ENCODE measurements around the gene FTO.
A peak's percentile ranks its signal among the peaks of the same experiment; 100 is the strongest.

Gene FTO

DNA sequence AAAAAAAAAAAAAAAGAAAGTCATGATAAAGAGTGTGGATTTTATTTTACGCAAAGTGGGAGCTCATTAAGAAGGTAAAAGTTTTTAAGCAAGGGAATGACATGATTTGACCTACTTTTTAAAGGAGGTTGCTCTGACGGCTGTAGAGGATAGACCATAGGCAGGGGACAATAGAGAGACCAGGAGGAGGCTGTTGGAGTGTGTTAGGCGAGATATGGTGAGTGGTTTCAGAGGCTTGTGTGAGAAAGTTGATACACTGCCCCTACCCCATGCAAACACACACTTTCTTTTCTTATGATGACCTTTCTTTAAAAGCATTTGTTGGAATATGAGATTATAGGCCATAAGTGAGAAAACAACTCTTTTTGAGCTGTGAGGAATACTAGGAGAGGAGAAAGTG, 82.0 kb downstream of the FTO start:
- no peak for DNase-seq

- no peak for DNase-seq
Observed at GRCh38 chr16:53787423-53787822, 83.5 kb downstream of the FTO start.

DNA sequence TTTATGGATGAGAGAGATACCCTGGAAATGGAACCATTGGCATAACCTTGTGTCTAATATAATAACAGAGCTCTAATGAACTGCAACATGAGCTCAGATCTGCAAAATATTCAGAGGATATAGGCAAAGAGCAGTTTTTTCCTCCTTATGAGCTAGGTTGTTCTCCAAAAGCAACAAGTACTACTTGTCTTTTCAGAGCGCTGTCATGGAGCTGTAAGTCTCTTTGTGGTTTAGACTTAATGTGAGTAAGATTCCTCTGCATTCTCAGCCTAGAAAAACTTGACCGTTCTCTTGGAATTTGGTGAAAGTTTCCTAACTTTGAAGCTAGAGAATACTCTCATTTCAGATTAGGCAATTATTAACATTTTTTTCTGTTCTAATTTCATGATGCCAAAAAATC, 85.2 kb downstream of the FTO start:
- DNase-seq, result peak; percentile 75

GRCh38 chr16:53792161-53792951, 88.4 kb downstream of the FTO start:
- DNase-seq, result no peak

DNA sequence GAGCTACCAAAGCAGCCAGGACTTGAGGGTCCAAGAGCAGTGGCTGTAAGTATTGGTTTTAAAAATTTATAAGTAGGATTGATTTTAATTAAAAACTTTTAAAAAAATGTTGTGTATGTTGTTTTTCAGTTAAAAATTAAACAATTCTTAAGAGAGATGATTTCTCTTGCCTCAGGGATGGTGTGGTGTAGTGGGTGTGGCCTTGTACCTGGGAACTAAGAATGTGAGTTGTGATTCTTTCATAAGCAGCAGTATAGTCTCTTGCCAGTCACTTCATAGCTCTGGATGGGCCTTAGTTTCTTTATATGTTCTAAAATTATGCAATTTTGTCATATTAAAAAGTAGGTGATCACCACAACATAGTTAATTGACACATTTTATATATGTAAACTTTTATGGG, 99.5 kb downstream of the FTO start:
- DNase-seq, result no peak

DNA sequence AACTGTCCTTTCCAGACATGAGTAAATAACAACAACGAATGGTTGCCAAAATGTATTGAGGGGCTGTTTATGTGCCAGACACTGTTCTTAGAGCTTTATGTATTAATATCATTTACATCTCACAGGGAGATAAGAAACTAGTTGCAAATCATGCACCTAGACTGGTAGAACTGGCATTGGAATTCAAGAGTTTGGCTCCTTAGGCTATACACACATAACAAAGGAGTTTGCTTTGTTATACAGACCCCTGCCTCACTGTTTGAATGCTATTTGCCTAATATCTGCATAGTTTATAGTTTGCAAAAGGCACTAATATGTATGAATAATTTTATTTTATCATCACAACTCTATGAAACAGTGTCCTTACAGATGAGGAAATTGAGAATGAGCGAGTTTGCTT, 100.0 kb downstream of the FTO start:
- DNase-seq, result no peak

DNA sequence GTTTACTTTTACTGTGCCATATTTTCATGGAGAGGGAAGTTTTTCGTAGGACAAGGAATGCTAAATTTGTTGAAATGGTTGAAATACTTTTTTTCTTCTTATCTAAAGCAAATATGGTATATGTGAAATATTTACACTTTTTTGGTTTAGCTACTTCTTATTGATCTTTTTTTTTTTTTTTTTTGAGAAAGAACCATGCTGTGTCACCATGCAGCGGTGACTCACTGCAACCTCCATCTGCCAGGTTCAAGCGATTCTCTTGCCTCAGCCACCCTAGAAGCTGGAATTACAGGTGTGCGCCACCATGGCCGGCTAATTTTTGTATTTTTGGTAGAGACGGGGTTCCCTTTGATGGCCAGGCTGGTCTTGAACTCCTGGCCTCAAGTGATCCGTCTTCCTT, 100.5 kb downstream of the FTO start:
- no peak for DNase-seq

DNA sequence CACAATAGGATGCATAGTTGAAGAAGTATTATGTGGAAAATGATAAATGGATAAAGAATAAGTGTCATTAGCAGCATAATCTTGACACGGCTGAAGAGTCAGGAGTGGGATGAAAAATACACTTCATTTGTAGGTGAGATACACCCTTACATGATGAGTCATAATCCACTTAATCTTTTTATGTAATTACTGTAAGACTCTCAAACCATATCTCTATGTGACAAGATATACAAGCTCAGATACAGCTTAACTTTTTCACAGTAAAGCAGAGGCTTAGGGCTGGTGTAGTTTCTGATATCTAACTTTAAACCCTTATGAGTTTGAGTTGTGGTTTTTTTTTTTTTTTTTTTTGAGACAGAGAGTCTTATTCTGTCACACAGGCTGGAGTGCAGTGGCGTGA, 101.2 kb downstream of the FTO start:
- no peak for DNase-seq

DNA sequence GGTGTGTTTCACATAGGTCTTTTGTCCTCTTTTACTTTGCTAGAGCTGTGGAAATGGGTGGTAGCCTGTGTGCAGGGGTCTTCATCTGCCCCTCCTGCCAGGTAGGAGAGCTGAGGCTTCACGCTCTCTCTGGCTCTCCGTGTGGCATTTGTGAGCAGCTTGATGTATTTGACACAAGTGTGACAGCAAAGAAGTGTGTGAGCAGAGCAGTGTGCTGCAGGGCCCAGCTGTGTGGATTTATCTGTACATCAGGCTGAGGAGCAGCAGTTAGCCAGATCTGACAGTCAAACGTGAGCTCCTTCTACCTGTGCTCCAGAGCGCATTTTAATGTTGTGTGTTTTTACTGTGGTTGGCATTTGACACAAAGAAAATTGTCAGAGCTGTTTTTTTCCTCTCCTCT, 101.8 kb downstream of the FTO start:
- DNase-seq, result no peak

- peak; percentile 96 for DNase-seq
Observed at GRCh38 chr16:53809088-53809932, 105.4 kb downstream of the FTO start.

DNA sequence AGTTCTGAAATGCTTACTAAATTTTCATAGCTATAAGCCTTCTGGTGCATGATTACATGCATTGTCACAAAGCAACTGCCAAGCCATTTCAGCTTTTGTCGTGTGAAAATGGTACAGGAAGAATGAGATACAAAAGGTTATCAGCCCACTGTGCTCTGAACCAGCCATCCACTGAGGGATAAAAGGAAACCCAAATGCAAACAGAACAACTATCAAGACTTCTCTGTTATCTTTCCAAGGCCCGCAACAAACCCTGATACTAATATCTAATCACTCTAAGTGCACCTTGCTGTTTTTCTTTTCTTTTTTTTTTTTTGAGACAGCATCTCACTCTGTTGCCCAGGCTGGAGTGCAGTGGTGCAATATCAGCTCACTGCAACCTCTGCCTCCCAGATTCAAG, 109.0 kb downstream of the FTO start:
- DNase-seq, result no peak

DNA sequence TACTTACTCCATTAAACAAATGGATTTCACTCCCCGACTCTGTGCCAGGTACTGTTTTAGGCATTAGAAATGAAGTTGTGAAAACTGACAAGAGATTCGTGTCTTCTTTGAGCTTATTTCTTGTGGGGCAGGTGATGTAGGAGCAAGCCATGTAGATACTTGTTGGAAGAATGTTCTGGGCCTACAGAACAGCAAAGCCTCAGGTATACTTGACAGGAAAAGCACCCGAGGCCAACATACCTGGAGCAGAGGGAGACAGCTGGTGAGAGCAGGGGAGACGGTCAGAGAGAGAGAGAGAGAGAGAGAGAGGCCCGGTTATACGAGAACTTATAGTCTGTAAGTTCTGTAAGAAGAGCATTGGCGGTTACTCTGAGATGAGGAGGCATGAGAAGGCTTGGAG, 110.8 kb downstream of the FTO start:
- no peak for DNase-seq

GRCh38 chr16:53816211-53816836, 112.4 kb downstream of the FTO start:
- no peak for DNase-seq

DNA sequence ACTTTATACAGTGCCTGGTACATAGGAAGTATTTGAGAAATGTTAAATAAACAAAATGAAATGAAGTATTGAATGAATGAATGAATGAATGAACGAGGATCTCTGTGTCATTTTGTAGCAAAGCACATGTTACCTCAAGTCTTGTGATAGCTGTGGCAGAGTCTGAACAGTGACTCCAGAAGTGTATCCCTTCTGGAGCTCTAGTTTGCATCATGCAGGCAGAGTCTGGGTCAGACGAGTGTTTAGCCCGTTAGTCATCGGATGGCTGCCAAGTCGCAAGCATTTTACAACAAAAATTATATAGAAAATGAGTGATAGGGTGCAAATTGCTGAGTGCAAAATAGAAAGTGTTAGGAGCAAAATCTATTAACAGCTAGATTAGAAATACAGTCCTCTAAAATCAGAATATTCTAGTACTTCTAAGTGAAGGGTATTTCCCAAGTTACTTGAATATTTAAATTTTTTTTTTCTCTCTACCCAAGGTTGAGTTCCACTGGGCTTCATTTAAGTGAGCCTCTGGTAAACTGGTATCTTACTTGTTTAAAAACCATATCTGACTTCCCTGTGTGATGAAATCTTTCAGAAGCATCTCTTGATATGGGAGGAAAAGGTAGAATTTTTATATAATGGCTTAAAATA, 113.3 kb downstream of the FTO start:
- peak; percentile 95 for DNase-seq

DNA sequence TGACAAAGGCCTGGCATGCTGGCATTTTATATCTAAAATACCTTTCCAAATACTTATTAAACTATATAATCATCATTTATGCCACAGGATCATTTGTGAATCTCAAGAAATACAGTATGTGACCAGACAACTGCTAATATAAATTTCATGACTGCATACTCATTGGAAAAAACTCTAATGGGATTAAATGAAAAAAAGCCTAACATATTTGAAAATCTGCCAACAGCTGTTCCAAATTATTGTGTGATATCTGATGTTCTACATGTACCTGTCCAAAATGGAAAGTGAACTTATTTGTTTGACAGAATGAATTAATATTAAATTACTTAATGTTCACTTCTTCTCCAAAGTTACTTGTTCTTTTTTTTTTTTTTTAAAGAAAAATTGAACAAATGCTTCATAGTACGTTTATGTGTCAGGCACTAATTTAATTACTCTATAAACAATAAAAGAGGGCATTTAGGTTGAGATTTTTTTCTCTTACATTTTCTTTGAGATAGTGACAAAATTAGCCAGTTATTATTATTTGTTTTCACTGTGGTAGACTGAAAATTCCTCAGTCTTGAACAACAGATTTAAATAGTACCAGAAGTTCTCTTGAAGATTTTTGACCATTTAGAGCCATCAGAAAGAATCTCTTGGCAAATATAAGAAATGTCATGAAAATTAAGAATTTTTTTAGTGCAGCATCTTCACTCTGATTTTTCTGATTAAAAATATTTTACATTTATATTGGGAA, 114.0 kb downstream of the FTO start:
- DNase-seq, result peak; percentile 51

- peak; percentile 39 for DNase-seq
Observed at GRCh38 chr16:53821487-53821886, 117.5 kb downstream of the FTO start.

DNA sequence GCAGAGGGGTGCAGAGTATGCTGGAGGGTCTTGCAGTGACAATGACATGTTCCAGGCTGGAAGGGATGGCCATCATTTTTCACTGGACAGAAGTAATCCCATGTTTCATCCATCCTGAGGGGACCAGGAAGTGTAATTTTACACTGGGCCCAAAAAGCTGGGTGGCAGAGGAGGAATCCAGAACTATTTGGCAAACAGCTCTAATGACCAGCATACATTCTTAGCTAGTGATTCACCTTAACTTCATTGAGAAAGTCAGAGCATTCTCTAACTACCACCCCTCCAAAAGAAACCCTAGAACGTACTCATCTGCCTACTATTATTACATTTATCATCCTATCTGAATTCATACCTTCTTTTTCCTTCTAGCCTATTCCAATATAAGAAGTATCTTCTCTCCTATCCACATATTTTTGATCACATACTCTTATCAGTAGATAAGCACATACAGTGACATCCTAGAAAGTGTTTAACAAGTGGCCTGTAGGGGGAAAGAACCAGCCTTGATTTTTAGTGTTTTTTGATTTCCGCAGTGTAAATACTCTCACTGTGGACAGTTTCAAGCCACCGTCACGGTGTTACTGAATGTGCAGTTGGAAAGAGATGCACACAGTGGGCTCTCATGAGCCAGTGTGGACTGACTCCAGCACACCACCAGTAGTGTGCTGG, 118.1 kb downstream of the FTO start:
- peak; percentile 87 for DNase-seq

DNA sequence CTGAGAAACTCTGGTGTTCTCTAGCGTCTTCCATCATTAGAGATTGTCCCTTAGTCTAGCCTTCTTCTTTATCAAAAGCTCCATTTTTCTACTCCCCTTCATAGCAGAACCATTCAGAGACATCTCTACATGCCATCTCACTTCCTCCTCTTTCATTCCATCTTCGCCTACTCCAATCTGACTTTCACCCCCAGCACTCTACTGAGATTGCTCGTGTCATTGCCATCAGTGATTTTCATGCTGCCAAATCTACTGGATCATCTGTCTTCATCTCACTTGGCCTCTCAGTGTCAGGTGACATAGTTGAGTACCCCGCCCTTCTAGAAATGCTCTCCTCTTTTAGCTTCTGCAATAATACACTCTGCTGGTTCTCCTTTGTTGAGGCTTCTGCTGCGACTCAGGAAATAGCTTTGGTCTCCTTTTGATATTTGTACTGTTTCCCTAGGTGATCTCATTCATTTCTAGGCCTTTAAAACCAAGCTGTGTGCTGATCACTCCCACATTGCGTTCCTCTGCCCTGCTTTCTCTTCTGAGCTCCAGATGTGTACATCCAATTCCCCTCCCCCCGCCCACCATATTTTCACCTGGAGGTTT, 119.1 kb downstream of the FTO start:
- DNase-seq, result no peak

- DNase-seq, result no peak
Observed at GRCh38 chr16:53826658-53827057, 122.7 kb downstream of the FTO start.

DNA sequence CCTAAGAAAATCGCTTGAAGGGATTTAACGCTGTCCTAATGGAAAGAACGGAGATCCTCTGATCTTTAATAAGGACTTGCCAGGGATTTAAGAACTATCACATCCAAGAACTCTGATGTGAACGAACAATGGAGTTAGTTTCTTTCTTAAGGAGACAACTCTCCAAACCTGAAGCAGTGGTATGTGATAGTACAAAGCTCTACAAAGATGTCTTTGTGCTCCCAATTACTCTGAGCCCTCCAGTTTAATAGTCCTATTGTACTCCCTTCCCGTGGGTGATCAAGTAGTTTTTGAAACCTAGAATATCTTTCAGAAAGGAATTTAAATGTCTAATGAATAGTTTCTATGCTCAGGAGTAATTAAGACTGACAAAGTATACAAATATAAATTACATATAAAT, 123.8 kb downstream of the FTO start:
- DNase-seq, result no peak

- peak; percentile 23 for DNase-seq
Observed at GRCh38 chr16:53829186-53829747, 125.3 kb downstream of the FTO start.

All from HCEC 1CT (cell line).